K562 (cell line): ENCODE measurements around the gene ISCA1. TPM values are rescaled to one million over a fixed set of nuclear protein-coding genes. Genes with fewer than 3 reads are reported as not detected.

ENCODE experiments used
- CBX8 ChIP-seq: fragments of 200-600 bp; sonication (generic); IDR thresholded peaks from 2 replicates; pipeline ENCODE4 v1.6.1; 2012; ENCODE audit warnings: borderline replicate concordance, mixed run types, low read depth, mild to moderate bottlenecking, moderate library complexity, mixed read lengths, low read length, control low read depth, inconsistent platforms; ENCODE audit not compliant: poor library complexity, severe bottlenecking; ENCODE audit errors: extremely low read depth
- EP300 ChIP-seq: IDR thresholded peaks from 2 replicates; pipeline ENCODE4 v1.6.1; 2012; ENCODE audit warnings: low read length, improper control_type of control experiment
- GATA2 ChIP-seq: sonication (generic); formaldehyde crosslinking; IDR thresholded peaks from 2 replicates; pipeline ENCODE4 v1.4.0; 2020; ENCODE audit warnings: mild to moderate bottlenecking, missing genetic modification reagents
- NR0B1 ChIP-seq: fragments of 450-650 bp; IDR thresholded peaks from one replicate; pipeline ENCODE4 v1.6.1; 2018; ENCODE audit warnings: mild to moderate bottlenecking, moderate library complexity; ENCODE audit not compliant: partially characterized antibody
- POU5F1 ChIP-seq: fragments of 150-350 bp; IDR thresholded peaks from 2 replicates; pipeline ENCODE4 v1.6.1; 2014; ENCODE audit warnings: borderline replicate concordance, low read length, low read depth, mild to moderate bottlenecking; ENCODE audit not compliant: partially characterized antibody
- ZNF592 ChIP-seq: fragments of 450-650 bp; IDR thresholded peaks from 2 replicates; pipeline ENCODE4 v1.6.1; 2017; ENCODE audit warnings: antibody characterized with exemption, mild to moderate bottlenecking
- polyA plus RNA-seq, 8 experiments: library from polyadenylated mRNA; depleted of rRNA in 4 of 8; stranded (reverse) in 5 of 8; unstranded in 3 of 8; fragments of >200 nt; fragmentation: Nextera tagmentation in 2 of 8; fragmentation: Illumina TruSeq in 1 of 8; extraction: Ambion mirVana in 2 of 8; extraction: Trizol in 1 of 8; gene quantifications; 2 replicates each; pipeline versions ENCODE4 v1.2.1 to v1.2.3, GENCODE V29; 2011 to 2014; ENCODE audit warnings: inconsistent platforms in 1 of 8, missing spikeins in 1 of 8
- total RNA-seq, 7 experiments: library from RNA; depleted of rRNA in 6 of 7; stranded (reverse); fragments of >200 nt in 6 of 7; fragmentation: Illumina TruSeq in 2 of 7; extraction: Trizol in 2 of 7; gene quantifications; 2 replicates each; pipeline versions ENCODE4 v1.2.1 to v1.2.3, GENCODE V29; 2011 to 2021; ENCODE audit warnings: low replicate concordance in 1 of 7
- TF ChIP-seq, protein P1 (sequence below): fragments of 450-650 bp; IDR thresholded peaks from 2 replicates; pipeline ENCODE4 v1.6.1; 2018; ENCODE audit not compliant: partially characterized antibody
- TF ChIP-seq, protein P2 (sequence below): fragments of 450-650 bp; IDR thresholded peaks from 2 replicates; pipeline ENCODE4 v1.6.1; 2016; ENCODE audit warnings: mild to moderate bottlenecking

Gene ISCA1
- total and polyA plus RNA-seq, 9 of the 15 experiments (the other 6 are each of a cell fraction or from before 2014, with no cell fraction given): 6.5 to 27.1 (median 20.0) TPM

DNA sequence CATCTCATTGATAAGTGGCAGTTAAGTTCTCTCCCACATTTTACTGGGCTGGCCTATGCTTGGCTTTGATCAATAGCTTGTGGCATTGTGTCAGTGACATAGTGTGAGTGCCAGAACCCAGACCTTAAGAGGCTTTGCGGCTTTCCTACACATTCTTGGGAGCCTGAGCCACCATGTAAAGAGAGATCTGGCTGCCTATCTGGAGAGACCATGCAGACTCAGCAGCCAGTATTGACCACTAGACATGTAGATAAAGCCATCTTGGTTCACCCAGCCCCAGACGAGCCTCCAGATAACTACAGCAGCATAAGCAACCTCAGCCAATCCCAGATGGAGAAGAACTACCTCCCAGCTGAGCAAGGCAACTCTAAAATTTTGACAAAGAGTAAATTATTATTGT, 51.5 kb downstream of the ISCA1 start (continued):
- TF ChIP-seq, protein P1, sequence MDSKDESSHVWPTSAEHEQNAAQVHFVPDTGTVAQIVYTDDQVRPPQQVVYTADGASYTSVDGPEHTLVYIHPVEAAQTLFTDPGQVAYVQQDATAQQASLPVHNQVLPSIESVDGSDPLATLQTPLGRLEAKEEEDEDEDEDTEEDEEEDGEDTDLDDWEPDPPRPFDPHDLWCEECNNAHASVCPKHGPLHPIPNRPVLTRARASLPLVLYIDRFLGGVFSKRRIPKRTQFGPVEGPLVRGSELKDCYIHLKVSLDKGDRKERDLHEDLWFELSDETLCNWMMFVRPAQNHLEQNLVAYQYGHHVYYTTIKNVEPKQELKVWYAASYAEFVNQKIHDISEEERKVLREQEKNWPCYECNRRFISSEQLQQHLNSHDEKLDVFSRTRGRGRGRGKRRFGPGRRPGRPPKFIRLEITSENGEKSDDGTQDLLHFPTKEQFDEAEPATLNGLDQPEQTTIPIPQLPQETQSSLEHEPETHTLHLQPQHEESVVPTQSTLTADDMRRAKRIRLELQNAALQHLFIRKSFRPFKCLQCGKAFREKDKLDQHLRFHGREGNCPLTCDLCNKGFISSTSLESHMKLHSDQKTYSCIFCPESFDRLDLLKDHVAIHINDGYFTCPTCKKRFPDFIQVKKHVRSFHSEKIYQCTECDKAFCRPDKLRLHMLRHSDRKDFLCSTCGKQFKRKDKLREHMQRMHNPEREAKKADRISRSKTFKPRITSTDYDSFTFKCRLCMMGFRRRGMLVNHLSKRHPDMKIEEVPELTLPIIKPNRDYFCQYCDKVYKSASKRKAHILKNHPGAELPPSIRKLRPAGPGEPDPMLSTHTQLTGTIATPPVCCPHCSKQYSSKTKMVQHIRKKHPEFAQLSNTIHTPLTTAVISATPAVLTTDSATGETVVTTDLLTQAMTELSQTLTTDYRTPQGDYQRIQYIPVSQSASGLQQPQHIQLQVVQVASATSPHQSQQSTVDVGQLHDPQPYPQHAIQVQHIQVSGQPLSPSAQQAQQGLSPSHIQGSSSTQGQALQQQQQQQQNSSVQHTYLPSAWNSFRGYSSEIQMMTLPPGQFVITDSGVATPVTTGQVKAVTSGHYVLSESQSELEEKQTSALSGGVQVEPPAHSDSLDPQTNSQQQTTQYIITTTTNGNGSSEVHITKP: no peak
- TF ChIP-seq NR0B1: no peak
- TF ChIP-seq, protein P2, sequence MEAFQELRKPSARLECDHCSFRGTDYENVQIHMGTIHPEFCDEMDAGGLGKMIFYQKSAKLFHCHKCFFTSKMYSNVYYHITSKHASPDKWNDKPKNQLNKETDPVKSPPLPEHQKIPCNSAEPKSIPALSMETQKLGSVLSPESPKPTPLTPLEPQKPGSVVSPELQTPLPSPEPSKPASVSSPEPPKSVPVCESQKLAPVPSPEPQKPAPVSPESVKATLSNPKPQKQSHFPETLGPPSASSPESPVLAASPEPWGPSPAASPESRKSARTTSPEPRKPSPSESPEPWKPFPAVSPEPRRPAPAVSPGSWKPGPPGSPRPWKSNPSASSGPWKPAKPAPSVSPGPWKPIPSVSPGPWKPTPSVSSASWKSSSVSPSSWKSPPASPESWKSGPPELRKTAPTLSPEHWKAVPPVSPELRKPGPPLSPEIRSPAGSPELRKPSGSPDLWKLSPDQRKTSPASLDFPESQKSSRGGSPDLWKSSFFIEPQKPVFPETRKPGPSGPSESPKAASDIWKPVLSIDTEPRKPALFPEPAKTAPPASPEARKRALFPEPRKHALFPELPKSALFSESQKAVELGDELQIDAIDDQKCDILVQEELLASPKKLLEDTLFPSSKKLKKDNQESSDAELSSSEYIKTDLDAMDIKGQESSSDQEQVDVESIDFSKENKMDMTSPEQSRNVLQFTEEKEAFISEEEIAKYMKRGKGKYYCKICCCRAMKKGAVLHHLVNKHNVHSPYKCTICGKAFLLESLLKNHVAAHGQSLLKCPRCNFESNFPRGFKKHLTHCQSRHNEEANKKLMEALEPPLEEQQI: no peak
- TF ChIP-seq GATA2 (CRISPR knock-in tag): peak; percentile 41; the same call in 1 of the 2 replicates
- no peak for TF ChIP-seq ZNF592
- no peak for TF ChIP-seq CBX8
- TF ChIP-seq POU5F1: no peak
- peak; percentile 23; the same call in 1 of the 2 replicates for TF ChIP-seq EP300
